H54 (cell line): ENCODE data around the gene TRIM44.
A peak's percentile ranks its signal among the peaks of the same experiment; 100 is the strongest.

Experiments
- DNase-seq: peaks from one replicate; pipeline ENCODE4 v3.0.0; 2011; ENCODE audit warnings: low spot score, mixed read lengths; ENCODE audit not compliant: insufficient read length
- FAIRE-seq: peaks from 3 replicates; lab custom pipeline; 2011; peaks lifted over from hg19 to GRCh38; lab: Jason Lieb, UNC
- POLR2A ChIP-seq: IDR thresholded peaks from 2 replicates; pipeline ENCODE4 v1.6.1; 2011; ENCODE audit warnings: low read depth, mild to moderate bottlenecking, low read length

The TRIM44 gene

GRCh38 chr11:35622070-35622469, 40.5 kb upstream of the TRIM44 start:
- DNase-seq (peak; percentile 50), FAIRE-seq (peak; percentile 84)
- TF ChIP-seq POLR2A, result no peak

- TF ChIP-seq POLR2A, result no peak
- DNase-seq, result no peak
- no peak for FAIRE-seq
Observed at GRCh38 chr11:35623621-35624168, 38.9 kb upstream of the TRIM44 start.

GRCh38 chr11:35624316-35624715, 38.3 kb upstream of the TRIM44 start:
- FAIRE-seq (no peak), DNase-seq (no peak)
- TF ChIP-seq POLR2A, result no peak

- no peak for FAIRE-seq
- no peak for TF ChIP-seq POLR2A
- no peak for DNase-seq
Observed at GRCh38 chr11:35624781-35625180, 37.8 kb upstream of the TRIM44 start.

GRCh38 chr11:35626501-35626900, 36.1 kb upstream of the TRIM44 start:
- no peak for DNase-seq
- no peak for FAIRE-seq
- TF ChIP-seq POLR2A, result no peak

- no peak for DNase-seq
- no peak for FAIRE-seq
- TF ChIP-seq POLR2A, result no peak
Observed at GRCh38 chr11:35629511-35629910, 33.1 kb upstream of the TRIM44 start.

- no peak for TF ChIP-seq POLR2A
- FAIRE-seq (peak; percentile 57), DNase-seq (peak; percentile 69)
Observed at GRCh38 chr11:35629914-35630313, 32.7 kb upstream of the TRIM44 start.

- TF ChIP-seq POLR2A, result no peak
- DNase-seq, result no peak
- FAIRE-seq, result no peak
Observed at GRCh38 chr11:35631891-35632290, 30.7 kb upstream of the TRIM44 start.

GRCh38 chr11:35632301-35632700, 30.3 kb upstream of the TRIM44 start:
- DNase-seq (no peak), FAIRE-seq (no peak)
- no peak for TF ChIP-seq POLR2A

- TF ChIP-seq POLR2A, result no peak
- no peak for FAIRE-seq
- no peak for DNase-seq
Observed at GRCh38 chr11:35633827-35634423, 28.6 kb upstream of the TRIM44 start.

GRCh38 chr11:35635933-35636332, 26.6 kb upstream of the TRIM44 start:
- TF ChIP-seq POLR2A, result no peak
- DNase-seq (no peak), FAIRE-seq (no peak)

- no peak for FAIRE-seq
- no peak for TF ChIP-seq POLR2A
- no peak for DNase-seq
Observed at GRCh38 chr11:35639591-35640179, 22.9 kb upstream of the TRIM44 start.

GRCh38 chr11:35641171-35641897, 21.2 kb upstream of the TRIM44 start:
- no peak for DNase-seq
- FAIRE-seq, result no peak
- no peak for TF ChIP-seq POLR2A

- no peak for TF ChIP-seq POLR2A
- no peak for DNase-seq
- FAIRE-seq, result no peak
Observed at GRCh38 chr11:35641964-35642363, 20.6 kb upstream of the TRIM44 start.
